Uterus (tissue), 2 donors: ENCODE results near the gene CYP2B6.

ENCODE experiments used
- CTCF ChIP-seq, 4 experiments: fragments of 200-600 bp in 2 of 4; fragments of 450-650 bp in 2 of 4; sonication (generic) in 2 of 4; IDR thresholded peaks; one replicate each; pipeline ENCODE4 v1.5.1; 2016 to 2019; ENCODE audit warnings: antibody characterized with exemption in 4 of 4, mild to moderate bottlenecking in 2 of 4, moderate library complexity in 1 of 4
- POLR2A ChIP-seq, 2 donors: fragments of 450-650 bp; IDR thresholded peaks; one replicate each; pipeline ENCODE4 v1.6.1; 2016; ENCODE audit warnings: antibody characterized with exemption in 2 of 2, mild to moderate bottlenecking in 1 of 2, moderate library complexity in 1 of 2

- TF ChIP-seq CTCF (IDR thresholded peaks at IDR 0.05) (no peak), POLR2A (IDR thresholded peaks at IDR 0.05) (no peak)
These were observed 43.5 kb upstream of the CYP2B6 start for GRCh38 chr19:40947573-40947972.
